Liver (tissue), 3 donors: Measurements from ENCODE around the gene MEAK7.

Experiments used
- CTCF ChIP-seq: fragments of 150-350 bp; IDR thresholded peaks from 2 replicates; pipeline ENCODE4 v1.5.1; 2017; ENCODE audit warnings: improper control_type of control experiment, low read depth, low read length; ENCODE audit not compliant: missing input control
- HNF4A ChIP-seq, 2 donors: conservative IDR thresholded peaks; 2 replicates each; pipeline ENCODE4 v1.6.1; 2016; ENCODE audit warnings: antibody characterized with exemption in 2 of 2, mild to moderate bottlenecking in 2 of 2
- JUND ChIP-seq, 2 donors: IDR thresholded peaks; 2 replicates each; pipeline ENCODE4 v1.6.1; 2016; ENCODE audit warnings: antibody characterized with exemption in 2 of 2
- MAX ChIP-seq: IDR thresholded peaks from 2 replicates; pipeline ENCODE4 v1.6.1; 2016; ENCODE audit warnings: antibody characterized with exemption
- RXRA ChIP-seq, 2 donors: IDR thresholded peaks; 2 replicates each; pipeline ENCODE4 v1.6.1; 2017 to 2018; ENCODE audit warnings: antibody characterized with exemption in 2 of 2, mild to moderate bottlenecking in 1 of 2
- TF ChIP-seq, protein P1 (sequence below): IDR thresholded peaks from 2 replicates; pipeline ENCODE4 v1.6.1; 2016; ENCODE audit warnings: antibody characterized with exemption, mild to moderate bottlenecking
- donor health status: healthy.
- donor health status: healthy.

DNA sequence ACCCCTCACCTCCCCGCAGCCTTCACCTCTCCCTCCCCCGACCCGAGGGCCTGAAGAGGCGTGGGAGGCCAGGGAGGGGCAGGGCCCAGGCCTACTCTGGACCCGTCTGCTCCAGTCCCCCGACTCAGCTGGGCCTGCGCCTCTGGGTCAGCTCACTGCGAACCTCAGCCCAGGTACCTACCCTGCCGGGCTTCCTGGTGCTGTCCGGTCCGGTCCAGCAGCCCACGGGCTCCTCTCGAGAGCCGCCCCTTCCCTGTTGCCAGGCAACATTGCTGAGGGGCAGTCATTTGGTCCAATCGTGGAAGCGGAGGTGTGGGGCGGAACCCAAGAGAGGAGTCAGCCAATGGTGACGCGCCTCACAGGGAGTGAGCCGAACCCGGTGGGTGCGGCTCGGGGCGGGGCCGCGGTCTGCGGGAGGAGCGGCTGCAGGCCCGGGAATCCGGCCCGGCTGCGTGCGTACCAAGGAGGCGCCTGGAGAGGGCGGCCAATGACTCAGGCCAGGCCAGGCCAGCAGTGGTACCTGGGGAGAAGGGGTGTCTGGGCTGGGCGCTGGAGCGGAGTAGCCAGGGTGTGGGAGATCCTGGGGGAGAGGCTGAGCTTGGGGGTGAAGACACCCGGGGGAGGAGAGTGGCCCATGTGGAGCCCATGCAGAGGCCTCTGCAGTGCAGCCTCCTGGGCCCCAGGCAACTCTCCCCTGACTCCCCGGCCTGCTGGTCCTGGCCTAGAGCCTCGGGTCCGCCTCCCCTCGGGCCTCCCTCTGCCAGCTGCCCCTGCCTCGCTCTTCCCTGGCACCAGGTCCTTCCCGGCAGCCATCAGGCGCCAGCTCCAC is at the start of gene MEAK7:
- TF ChIP-seq CTCF, result no peak
- no peak for TF ChIP-seq RXRA (IDR thresholded peaks at IDR 0.05)
- TF ChIP-seq JUND (IDR thresholded peaks at IDR 0.05), result peak in 1 of 2 donors; percentile 59
- TF ChIP-seq HNF4A (conservative IDR thresholded peaks at IDR 0.05), result no peak
- TF ChIP-seq MAX, result no peak
- TF ChIP-seq, protein P1, sequence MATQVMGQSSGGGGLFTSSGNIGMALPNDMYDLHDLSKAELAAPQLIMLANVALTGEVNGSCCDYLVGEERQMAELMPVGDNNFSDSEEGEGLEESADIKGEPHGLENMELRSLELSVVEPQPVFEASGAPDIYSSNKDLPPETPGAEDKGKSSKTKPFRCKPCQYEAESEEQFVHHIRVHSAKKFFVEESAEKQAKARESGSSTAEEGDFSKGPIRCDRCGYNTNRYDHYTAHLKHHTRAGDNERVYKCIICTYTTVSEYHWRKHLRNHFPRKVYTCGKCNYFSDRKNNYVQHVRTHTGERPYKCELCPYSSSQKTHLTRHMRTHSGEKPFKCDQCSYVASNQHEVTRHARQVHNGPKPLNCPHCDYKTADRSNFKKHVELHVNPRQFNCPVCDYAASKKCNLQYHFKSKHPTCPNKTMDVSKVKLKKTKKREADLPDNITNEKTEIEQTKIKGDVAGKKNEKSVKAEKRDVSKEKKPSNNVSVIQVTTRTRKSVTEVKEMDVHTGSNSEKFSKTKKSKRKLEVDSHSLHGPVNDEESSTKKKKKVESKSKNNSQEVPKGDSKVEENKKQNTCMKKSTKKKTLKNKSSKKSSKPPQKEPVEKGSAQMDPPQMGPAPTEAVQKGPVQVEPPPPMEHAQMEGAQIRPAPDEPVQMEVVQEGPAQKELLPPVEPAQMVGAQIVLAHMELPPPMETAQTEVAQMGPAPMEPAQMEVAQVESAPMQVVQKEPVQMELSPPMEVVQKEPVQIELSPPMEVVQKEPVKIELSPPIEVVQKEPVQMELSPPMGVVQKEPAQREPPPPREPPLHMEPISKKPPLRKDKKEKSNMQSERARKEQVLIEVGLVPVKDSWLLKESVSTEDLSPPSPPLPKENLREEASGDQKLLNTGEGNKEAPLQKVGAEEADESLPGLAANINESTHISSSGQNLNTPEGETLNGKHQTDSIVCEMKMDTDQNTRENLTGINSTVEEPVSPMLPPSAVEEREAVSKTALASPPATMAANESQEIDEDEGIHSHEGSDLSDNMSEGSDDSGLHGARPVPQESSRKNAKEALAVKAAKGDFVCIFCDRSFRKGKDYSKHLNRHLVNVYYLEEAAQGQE, result peak; percentile 16
